ENCODE data around the gene SLC25A10. TPM values are rescaled to one million over a fixed set of nuclear protein-coding genes. Genes with fewer than 3 reads are reported as not detected.

Gene SLC25A10
- total and polyA plus RNA-seq, 2 of the 4 experiments (the other 2 are of a cell fraction): 14.9 to 19.0 TPM

DNA sequence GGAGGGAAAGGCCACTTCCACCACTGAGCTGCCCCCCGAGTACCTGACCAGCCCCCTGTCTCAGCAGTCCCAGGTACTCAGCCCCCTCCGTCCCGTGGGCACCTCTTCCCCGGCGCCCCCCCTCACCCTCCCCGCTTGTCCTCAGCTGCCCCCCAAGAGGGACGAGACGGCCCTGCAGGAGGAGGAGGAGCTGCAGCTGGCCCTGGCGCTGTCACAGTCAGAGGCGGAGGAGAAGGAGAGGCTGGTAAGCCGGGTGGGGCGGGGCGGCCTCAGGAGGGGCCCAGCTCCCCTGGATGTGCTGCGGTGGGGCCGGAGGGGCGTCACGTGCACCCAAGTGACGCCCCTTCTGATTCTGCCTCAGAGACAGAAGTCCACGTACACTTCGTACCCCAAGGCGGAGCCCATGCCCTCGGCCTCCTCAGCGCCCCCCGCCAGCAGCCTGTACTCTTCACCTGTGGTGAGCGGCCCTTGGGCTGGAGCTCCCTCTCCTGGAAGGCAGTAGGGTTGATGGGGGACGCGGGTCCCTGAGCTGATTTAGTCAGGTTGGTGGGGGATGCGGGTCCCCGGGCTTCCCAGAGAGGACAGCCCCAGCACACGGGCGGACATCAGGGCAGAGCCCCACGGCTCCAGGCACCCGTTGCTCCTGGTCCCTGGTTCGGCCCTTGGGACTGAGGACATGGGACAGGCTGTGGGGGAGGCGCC is 18.4 kb upstream of the SLC25A10 start:
- H2AFZ ChIP-seq (replicated peaks; ENCODE audit: low read length, poor library complexity): no peak overlapping the region
- no peak overlapping the region for H3K27ac ChIP-seq (ENCODE audit: insufficient read depth, low read length)
- H3K14ac ChIP-seq (replicated peaks; ENCODE audit: low read depth, low read length): no peak overlapping the region
- no peak for ATAC-seq (ENCODE audit: low read depth)
- no peaks in the 10 kb centered on the region for H3K9me1 ChIP-seq (ENCODE audit: insufficient read depth, low read length)
- WGBS, 2 experiments (ENCODE audit: extremely low coverage in 2 of 2, insufficient read length in 1 of 2): 95% methylated on average over 11 of the region's 35 CpGs; no CpG with 5 or more reads in 1 of the 2 experiments
- no peak overlapping the region for H4K8ac ChIP-seq (ENCODE audit: low read depth in 2 of 2, low read length in 2 of 2)
- POLR2A ChIA-PET (ENCODE audit: unreplicated experiment): no interaction called here
- no peak overlapping the region for H2BK15ac ChIP-seq (ENCODE audit: low read depth, low read length)
- no peaks in the 10 kb centered on the region for H3K4me1 ChIP-seq (ENCODE audit: control insufficient read depth, insufficient read depth, low read length)
- no peak overlapping the region for H3K4me2 ChIP-seq (ENCODE audit: low read depth, low read length)
- in situ Hi-C loops (cut with MboI; ENCODE audit: low sequenced_read_pairs): no loop called here
- CTCF ChIA-PET: no interaction called here
- H3K27me3 ChIP-seq (ENCODE audit: control insufficient read depth, insufficient read depth, low read length): no peaks in the 10 kb centered on the region
- H3K36me3 ChIP-seq (ENCODE audit: control insufficient read depth, insufficient read depth, low read length): peaks cover 95% of the 10 kb centered on the region
- H3K4me3 ChIP-seq (ENCODE audit: insufficient read depth, low read depth, low read length): no peak overlapping the region
- no TSS peak for BruUV-seq (replicated peaks)
- peaks cover 79% of the 10 kb centered on the region for H4K20me1 ChIP-seq (ENCODE audit: insufficient read depth, low read length)
- H2AK5ac ChIP-seq (ENCODE audit: low read depth, low read length): no peak overlapping the region
- DNase-seq: no peak
- dilution Hi-C loops (cut with HindIII; ENCODE audit: low sequenced_read_pairs, unreplicated experiment): no loop called here
- no peak overlapping the region for H3K9ac ChIP-seq (ENCODE audit: low read depth, low read length)
- no peak overlapping the region for H2AK9ac ChIP-seq (replicated peaks; ENCODE audit: low read depth, low read length, poor library complexity)
- H3K9me3 ChIP-seq (ENCODE audit: control insufficient read depth, insufficient read depth, low read length): no peaks in the 10 kb centered on the region
- H3K23ac ChIP-seq (ENCODE audit: low read depth, low read length): no peak overlapping the region
- peaks cover 10 to 51% of the 10 kb centered on the region in 2 experiments for H3K79me1 ChIP-seq (ENCODE audit: low read depth in 1 of 2, low read length in 2 of 2)
- H2BK20ac ChIP-seq (ENCODE audit: low read depth, low read length): no peak overlapping the region
- intact Hi-C loops (cut with micrococcal nuclease): no loop called here
- no peak overlapping the region for H4K91ac ChIP-seq (ENCODE audit: insufficient read depth, low read depth, low read length)
- no peak overlapping the region for H2BK5ac ChIP-seq (ENCODE audit: low read depth, low read length, poor library complexity, severe bottlenecking)
- no peak overlapping the region for H3K4ac ChIP-seq (ENCODE audit: low read depth, low read length)
- no peak overlapping the region for H4K5ac ChIP-seq (ENCODE audit: low read depth, low read length)
- no peak overlapping the region for H2BK120ac ChIP-seq (ENCODE audit: low read depth, low read length)
- H3K18ac ChIP-seq (ENCODE audit: low read depth, low read length): no peak overlapping the region
- no peak overlapping the region for H3K56ac ChIP-seq (ENCODE audit: extremely low read depth, insufficient read depth, low read length)
- TF ChIP-seq FOS (IDR thresholded peaks at IDR 0.05; ENCODE audit: low read depth, low read length): no peak
- TF ChIP-seq, protein P1, sequence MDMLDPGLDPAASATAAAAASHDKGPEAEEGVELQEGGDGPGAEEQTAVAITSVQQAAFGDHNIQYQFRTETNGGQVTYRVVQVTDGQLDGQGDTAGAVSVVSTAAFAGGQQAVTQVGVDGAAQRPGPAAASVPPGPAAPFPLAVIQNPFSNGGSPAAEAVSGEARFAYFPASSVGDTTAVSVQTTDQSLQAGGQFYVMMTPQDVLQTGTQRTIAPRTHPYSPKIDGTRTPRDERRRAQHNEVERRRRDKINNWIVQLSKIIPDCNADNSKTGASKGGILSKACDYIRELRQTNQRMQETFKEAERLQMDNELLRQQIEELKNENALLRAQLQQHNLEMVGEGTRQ (IDR thresholded peaks at IDR 0.05; ENCODE audit: low read depth, low read length): no peak
- no peak for TF ChIP-seq CHD1 (IDR thresholded peaks at IDR 0.05; ENCODE audit: low read depth, low read length)
- TF ChIP-seq, protein P2, sequence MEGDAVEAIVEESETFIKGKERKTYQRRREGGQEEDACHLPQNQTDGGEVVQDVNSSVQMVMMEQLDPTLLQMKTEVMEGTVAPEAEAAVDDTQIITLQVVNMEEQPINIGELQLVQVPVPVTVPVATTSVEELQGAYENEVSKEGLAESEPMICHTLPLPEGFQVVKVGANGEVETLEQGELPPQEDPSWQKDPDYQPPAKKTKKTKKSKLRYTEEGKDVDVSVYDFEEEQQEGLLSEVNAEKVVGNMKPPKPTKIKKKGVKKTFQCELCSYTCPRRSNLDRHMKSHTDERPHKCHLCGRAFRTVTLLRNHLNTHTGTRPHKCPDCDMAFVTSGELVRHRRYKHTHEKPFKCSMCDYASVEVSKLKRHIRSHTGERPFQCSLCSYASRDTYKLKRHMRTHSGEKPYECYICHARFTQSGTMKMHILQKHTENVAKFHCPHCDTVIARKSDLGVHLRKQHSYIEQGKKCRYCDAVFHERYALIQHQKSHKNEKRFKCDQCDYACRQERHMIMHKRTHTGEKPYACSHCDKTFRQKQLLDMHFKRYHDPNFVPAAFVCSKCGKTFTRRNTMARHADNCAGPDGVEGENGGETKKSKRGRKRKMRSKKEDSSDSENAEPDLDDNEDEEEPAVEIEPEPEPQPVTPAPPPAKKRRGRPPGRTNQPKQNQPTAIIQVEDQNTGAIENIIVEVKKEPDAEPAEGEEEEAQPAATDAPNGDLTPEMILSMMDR (conservative IDR thresholded peaks at IDR 0.05; ENCODE audit: low read depth, low read length): no peak
- no peak for TF ChIP-seq POLR2A (IDR thresholded peaks at IDR 0.05; ENCODE audit: low read depth, low read length)
- TF ChIP-seq MXI1 (IDR thresholded peaks at IDR 0.05; ENCODE audit: borderline replicate concordance, low read depth, low read length): no peak

Data from IMR-90 (cell line).